K562 (cell line): ENCODE measurements around the gene SMYD2. TPM values are rescaled to one million over a fixed set of nuclear protein-coding genes. Genes with fewer than 3 reads are reported as not detected.

Source experiments
- HNRNPL ChIP-seq: fragments of 200-400 bp; formaldehyde crosslinking; IDR thresholded peaks from 2 replicates; pipeline ENCODE4 v1.6.1; 2017; ENCODE audit warnings: low read depth, mild to moderate bottlenecking, low read length
- LEF1 ChIP-seq: fragments of 450-650 bp; IDR thresholded peaks from 2 replicates; pipeline ENCODE4 v1.6.1; 2016; ENCODE audit warnings: mild to moderate bottlenecking
- MAZ ChIP-seq, 2 experiments: fragments of 450-650 bp in 1 of 2; sonication (generic) in 1 of 2; formaldehyde crosslinking; IDR thresholded peaks in 1 of 2; conservative IDR thresholded peaks in 1 of 2; 2 replicates each; pipeline versions ENCODE4 v1.4.0 to v1.5.0; 2020; ENCODE audit warnings: mild to moderate bottlenecking in 1 of 2, missing genetic modification reagents in 1 of 2
- PCBP2 ChIP-seq: fragments of 200-400 bp; formaldehyde crosslinking; IDR thresholded peaks from 2 replicates; pipeline ENCODE4 v1.6.1; 2018; ENCODE audit warnings: low read length, low read depth, mild to moderate bottlenecking, moderate library complexity; ENCODE audit not compliant: poor library complexity, severe bottlenecking
- PHF8 ChIP-seq: fragments of 200-600 bp; sonication (generic); IDR thresholded peaks from 2 replicates; pipeline ENCODE4 v1.6.1; 2012; ENCODE audit warnings: mixed run types, mild to moderate bottlenecking, inconsistent platforms, low read length, moderate library complexity, borderline replicate concordance
- POLR2B ChIP-seq: fragments of 450-650 bp; IDR thresholded peaks from 2 replicates; pipeline ENCODE4 v1.6.1; 2018; ENCODE audit warnings: low read depth; ENCODE audit not compliant: partially characterized antibody
- POLR2H ChIP-seq: IDR thresholded peaks from 2 replicates; pipeline ENCODE4 v1.6.1; 2016; ENCODE audit warnings: missing genetic modification characterization, low read depth, mild to moderate bottlenecking, control low read depth, missing compliant biosample characterization, moderate library complexity
- SMAD1 ChIP-seq: fragments of 150-350 bp; IDR thresholded peaks from 2 replicates; pipeline ENCODE4 v1.6.1; 2014; ENCODE audit warnings: low read length, low read depth; ENCODE audit not compliant: partially characterized antibody
- TAF1 ChIP-seq: IDR thresholded peaks from 2 replicates; pipeline ENCODE4 v1.6.1; 2011; ENCODE audit warnings: mild to moderate bottlenecking, low read length, moderate library complexity; ENCODE audit not compliant: insufficient read depth, control insufficient read depth, severe bottlenecking; ENCODE audit errors: extremely low read depth
- ZFP1 ChIP-seq: fragments of 450-650 bp; formaldehyde crosslinking; IDR thresholded peaks from 2 replicates; pipeline ENCODE4 v1.4.0; 2020; ENCODE audit warnings: mild to moderate bottlenecking, mixed read lengths
- polyA plus RNA-seq, 8 experiments: library from polyadenylated mRNA; depleted of rRNA in 4 of 8; stranded (reverse) in 5 of 8; unstranded in 3 of 8; fragments of >200 nt; fragmentation: Nextera tagmentation in 2 of 8; fragmentation: Illumina TruSeq in 1 of 8; extraction: Ambion mirVana in 2 of 8; extraction: Trizol in 1 of 8; gene quantifications; 2 replicates each; pipeline versions ENCODE4 v1.2.1 to v1.2.3, GENCODE V29; 2011 to 2014; ENCODE audit warnings: inconsistent platforms in 1 of 8, missing spikeins in 1 of 8
- total RNA-seq, 7 experiments: library from RNA; depleted of rRNA in 6 of 7; stranded (reverse); fragments of >200 nt in 6 of 7; fragmentation: Illumina TruSeq in 2 of 7; extraction: Trizol in 2 of 7; gene quantifications; 2 replicates each; pipeline versions ENCODE4 v1.2.1 to v1.2.3, GENCODE V29; 2011 to 2021; ENCODE audit warnings: low replicate concordance in 1 of 7
- TF ChIP-seq, protein P1 (sequence below): fragments of 450-650 bp; IDR thresholded peaks from 2 replicates; pipeline ENCODE4 v1.6.1; 2016; ENCODE audit warnings: antibody characterized with exemption
- TF ChIP-seq, protein P2 (sequence below): IDR thresholded peaks from 2 replicates; pipeline ENCODE4 v1.6.1; 2011; ENCODE audit warnings: borderline replicate concordance, low read depth, mild to moderate bottlenecking, moderate library complexity, low read length; ENCODE audit not compliant: insufficient read depth, poor library complexity, severe bottlenecking
- TF ChIP-seq, protein P3 (sequence below), 2 experiments: fragments of 450-650 bp in 1 of 2; IDR thresholded peaks; 2 replicates each; pipeline ENCODE4 v1.6.1; 2011 to 2017; ENCODE audit warnings: low read depth in 2 of 2, antibody characterized with exemption in 1 of 2, borderline replicate concordance in 1 of 2, low read length in 1 of 2, mild to moderate bottlenecking in 1 of 2, mixed read lengths in 1 of 2; ENCODE audit not compliant: control insufficient read depth in 1 of 2
- TF ChIP-seq, protein P4 (sequence below): fragments of 450-650 bp; IDR thresholded peaks from 2 replicates; pipeline ENCODE4 v1.6.1; 2018; ENCODE audit not compliant: partially characterized antibody

SMYD2 gene
- total and polyA plus RNA-seq, 9 of the 15 experiments (the other 6 are each of a cell fraction or from before 2014, with no cell fraction given): 13.8 to 81.3 (median 39.9) TPM

DNA sequence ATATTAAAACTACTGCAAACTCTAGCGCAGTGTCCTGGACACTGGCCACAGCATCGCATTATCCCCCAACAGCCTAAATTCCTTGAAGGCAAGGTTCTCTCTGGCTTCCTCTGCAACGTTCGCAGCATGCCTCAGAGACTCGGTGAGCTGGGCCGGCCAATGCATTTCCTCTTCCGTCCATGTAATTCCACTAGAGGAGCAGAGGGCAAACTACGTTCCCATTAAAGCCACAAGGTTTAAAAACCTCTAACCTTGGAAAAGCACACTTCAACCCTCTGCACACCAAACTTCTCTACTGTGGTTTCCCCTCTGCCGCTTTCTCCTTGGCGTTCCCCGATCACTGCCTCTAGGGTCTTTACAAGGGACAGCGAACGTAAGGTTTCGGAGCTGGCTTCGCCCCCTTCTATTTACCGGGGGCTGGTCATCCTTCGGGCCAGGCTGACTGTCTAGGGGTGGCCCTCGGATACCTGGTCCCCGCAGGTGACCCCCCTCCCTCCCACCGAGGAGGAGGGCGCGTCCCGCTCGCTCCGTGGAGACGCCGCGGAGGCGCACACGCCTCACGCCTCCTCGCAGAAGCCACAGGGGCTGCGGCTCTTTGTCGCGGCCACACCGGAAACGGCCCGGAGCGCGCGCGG lies 456 bp upstream of the SMYD2 start (continued):
- TF ChIP-seq MAZ (CRISPR knock-in tag; conservative IDR thresholded peaks at IDR 0.05 in 1 of 2, IDR thresholded peaks at IDR 0.05 in 1 of 2) (peak in 1 of 2 experiments; percentile 73; a peak in 2 of 4 replicates), POLR2H (tag) (0 out of 2 replicates have a peak, but pooled peaks have one; percentile 17), HNRNPL (no peak), POLR2B (peak; percentile 25), PHF8 (peak; percentile 61), ZFP1 (CRISPR knock-in tag) (no peak), TAF1 (peak; percentile 25), PCBP2 (no peak), SMAD1 (peak; percentile 2), LEF1 (no peak)
- TF ChIP-seq, protein P1, sequence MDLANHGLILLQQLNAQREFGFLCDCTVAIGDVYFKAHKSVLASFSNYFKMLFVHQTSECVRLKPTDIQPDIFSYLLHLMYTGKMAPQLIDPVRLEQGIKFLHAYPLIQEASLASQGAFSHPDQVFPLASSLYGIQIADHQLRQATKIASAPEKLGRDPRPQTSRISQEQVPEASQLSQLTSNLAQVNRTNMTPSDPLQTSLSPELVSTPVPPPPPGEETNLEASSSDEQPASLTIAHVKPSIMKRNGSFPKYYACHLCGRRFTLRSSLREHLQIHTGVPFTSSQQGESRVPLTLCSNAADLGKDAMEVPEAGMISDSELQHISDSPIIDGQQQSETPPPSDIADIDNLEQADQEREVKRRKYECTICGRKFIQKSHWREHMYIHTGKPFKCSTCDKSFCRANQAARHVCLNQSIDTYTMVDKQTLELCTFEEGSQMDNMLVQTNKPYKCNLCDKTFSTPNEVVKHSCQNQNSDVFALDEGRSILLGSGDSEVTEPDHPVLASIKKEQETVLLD: 0 out of 2 replicates have a peak, but pooled peaks have one; percentile 41
- TF ChIP-seq, protein P2, sequence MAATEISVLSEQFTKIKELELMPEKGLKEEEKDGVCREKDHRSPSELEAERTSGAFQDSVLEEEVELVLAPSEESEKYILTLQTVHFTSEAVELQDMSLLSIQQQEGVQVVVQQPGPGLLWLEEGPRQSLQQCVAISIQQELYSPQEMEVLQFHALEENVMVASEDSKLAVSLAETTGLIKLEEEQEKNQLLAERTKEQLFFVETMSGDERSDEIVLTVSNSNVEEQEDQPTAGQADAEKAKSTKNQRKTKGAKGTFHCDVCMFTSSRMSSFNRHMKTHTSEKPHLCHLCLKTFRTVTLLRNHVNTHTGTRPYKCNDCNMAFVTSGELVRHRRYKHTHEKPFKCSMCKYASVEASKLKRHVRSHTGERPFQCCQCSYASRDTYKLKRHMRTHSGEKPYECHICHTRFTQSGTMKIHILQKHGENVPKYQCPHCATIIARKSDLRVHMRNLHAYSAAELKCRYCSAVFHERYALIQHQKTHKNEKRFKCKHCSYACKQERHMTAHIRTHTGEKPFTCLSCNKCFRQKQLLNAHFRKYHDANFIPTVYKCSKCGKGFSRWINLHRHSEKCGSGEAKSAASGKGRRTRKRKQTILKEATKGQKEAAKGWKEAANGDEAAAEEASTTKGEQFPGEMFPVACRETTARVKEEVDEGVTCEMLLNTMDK: no peak
- TF ChIP-seq, protein P3, sequence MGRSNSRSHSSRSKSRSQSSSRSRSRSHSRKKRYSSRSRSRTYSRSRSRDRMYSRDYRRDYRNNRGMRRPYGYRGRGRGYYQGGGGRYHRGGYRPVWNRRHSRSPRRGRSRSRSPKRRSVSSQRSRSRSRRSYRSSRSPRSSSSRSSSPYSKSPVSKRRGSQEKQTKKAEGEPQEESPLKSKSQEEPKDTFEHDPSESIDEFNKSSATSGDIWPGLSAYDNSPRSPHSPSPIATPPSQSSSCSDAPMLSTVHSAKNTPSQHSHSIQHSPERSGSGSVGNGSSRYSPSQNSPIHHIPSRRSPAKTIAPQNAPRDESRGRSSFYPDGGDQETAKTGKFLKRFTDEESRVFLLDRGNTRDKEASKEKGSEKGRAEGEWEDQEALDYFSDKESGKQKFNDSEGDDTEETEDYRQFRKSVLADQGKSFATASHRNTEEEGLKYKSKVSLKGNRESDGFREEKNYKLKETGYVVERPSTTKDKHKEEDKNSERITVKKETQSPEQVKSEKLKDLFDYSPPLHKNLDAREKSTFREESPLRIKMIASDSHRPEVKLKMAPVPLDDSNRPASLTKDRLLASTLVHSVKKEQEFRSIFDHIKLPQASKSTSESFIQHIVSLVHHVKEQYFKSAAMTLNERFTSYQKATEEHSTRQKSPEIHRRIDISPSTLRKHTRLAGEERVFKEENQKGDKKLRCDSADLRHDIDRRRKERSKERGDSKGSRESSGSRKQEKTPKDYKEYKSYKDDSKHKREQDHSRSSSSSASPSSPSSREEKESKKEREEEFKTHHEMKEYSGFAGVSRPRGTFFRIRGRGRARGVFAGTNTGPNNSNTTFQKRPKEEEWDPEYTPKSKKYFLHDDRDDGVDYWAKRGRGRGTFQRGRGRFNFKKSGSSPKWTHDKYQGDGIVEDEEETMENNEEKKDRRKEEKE (IDR thresholded peaks at IDR 0.05; ENCODE audit: borderline replicate concordance in 1 of 2, control insufficient read depth in 1 of 2, low read depth in 2 of 2, low read length in 1 of 2): no peak
- TF ChIP-seq, protein P4, sequence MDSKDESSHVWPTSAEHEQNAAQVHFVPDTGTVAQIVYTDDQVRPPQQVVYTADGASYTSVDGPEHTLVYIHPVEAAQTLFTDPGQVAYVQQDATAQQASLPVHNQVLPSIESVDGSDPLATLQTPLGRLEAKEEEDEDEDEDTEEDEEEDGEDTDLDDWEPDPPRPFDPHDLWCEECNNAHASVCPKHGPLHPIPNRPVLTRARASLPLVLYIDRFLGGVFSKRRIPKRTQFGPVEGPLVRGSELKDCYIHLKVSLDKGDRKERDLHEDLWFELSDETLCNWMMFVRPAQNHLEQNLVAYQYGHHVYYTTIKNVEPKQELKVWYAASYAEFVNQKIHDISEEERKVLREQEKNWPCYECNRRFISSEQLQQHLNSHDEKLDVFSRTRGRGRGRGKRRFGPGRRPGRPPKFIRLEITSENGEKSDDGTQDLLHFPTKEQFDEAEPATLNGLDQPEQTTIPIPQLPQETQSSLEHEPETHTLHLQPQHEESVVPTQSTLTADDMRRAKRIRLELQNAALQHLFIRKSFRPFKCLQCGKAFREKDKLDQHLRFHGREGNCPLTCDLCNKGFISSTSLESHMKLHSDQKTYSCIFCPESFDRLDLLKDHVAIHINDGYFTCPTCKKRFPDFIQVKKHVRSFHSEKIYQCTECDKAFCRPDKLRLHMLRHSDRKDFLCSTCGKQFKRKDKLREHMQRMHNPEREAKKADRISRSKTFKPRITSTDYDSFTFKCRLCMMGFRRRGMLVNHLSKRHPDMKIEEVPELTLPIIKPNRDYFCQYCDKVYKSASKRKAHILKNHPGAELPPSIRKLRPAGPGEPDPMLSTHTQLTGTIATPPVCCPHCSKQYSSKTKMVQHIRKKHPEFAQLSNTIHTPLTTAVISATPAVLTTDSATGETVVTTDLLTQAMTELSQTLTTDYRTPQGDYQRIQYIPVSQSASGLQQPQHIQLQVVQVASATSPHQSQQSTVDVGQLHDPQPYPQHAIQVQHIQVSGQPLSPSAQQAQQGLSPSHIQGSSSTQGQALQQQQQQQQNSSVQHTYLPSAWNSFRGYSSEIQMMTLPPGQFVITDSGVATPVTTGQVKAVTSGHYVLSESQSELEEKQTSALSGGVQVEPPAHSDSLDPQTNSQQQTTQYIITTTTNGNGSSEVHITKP: peak; percentile 23
